Suprapubic skin (tissue), 3 donors: ENCODE data around the gene LRPPRC.

Source experiments
- CTCF ChIP-seq, 2 donors: fragments of 200-600 bp in 1 of 2; fragments of 450-650 bp in 1 of 2; sonication (generic) in 1 of 2; IDR thresholded peaks; one replicate each; pipeline ENCODE4 v1.5.1; 2016 to 2019; ENCODE audit warnings: antibody characterized with exemption in 2 of 2, mild to moderate bottlenecking in 1 of 2, moderate library complexity in 1 of 2
- EP300 ChIP-seq: sonication (generic); formaldehyde crosslinking; IDR thresholded peaks from one replicate; pipeline ENCODE4 v1.6.1; 2017; ENCODE audit warnings: antibody characterized with exemption
- POLR2A ChIP-seq, 2 donors: fragments of 450-650 bp; IDR thresholded peaks; one replicate each; pipeline ENCODE4 v1.6.1; 2017; ENCODE audit warnings: antibody characterized with exemption in 2 of 2, mild to moderate bottlenecking in 2 of 2, moderate library complexity in 2 of 2

GRCh38 chr2:43989545-43989944, 6.2 kb downstream of the LRPPRC start:
- no peak for TF ChIP-seq CTCF (IDR thresholded peaks at IDR 0.05)
- no peak for TF ChIP-seq POLR2A (IDR thresholded peaks at IDR 0.05)
- TF ChIP-seq EP300: no peak
